OCI-LY3 (cell line): ENCODE measurements around the gene RNF5.
"Not testable (repeated sequence)": the region's sequence is repeated elsewhere in the genome, so short reads cannot be mapped to it uniquely, and the experiment has no call there.

ENCODE experiments used
- CTCF ChIP-seq: fragments of 200-600, 300-600 bp; sonication (generic); IDR thresholded peaks from 2 replicates; pipeline ENCODE4 v1.5.1; 2014; ENCODE audit warnings: antibody characterized with exemption, low read length, low read depth
- EZH2phosphoT487 ChIP-seq: fragments of 200-600 bp; shearing (Covaris generic); IDR thresholded peaks from 2 replicates; pipeline ENCODE4 v1.6.1; 2018; ENCODE audit warnings: antibody characterized with exemption, mixed run types, low read depth

GRCh38 chr6:32185681-32186131, 7.5 kb downstream of the RNF5 start:
- TF ChIP-seq CTCF, EZH2phosphoT487: not testable (repeated sequence)
